Endothelial cell (in vitro differentiated cells): ENCODE measurements around the gene SCN2B. TPM values are rescaled to one million over a fixed set of nuclear protein-coding genes. Genes with fewer than 3 reads are reported as not detected.

Source experiments
- DNase-seq: peaks from one replicate; pipeline ENCODE4 v3.0.0; 2021; ENCODE audit warnings: low spot score
- H3K27ac Mint-ChIP-seq: one replicate; pipeline ENCODE4 v1.8.0; 2021; ENCODE audit warnings: mixed read lengths, inconsistent platforms; ENCODE audit not compliant: unreplicated experiment
- H3K27me3 Mint-ChIP-seq: one replicate; pipeline ENCODE4 v1.8.0; 2021; ENCODE audit warnings: mild to moderate bottlenecking, moderate library complexity, mixed read lengths, inconsistent platforms; ENCODE audit not compliant: unreplicated experiment
- H3K36me3 Mint-ChIP-seq: one replicate; pipeline ENCODE4 v1.8.0; 2021; ENCODE audit warnings: mild to moderate bottlenecking, low read depth, mixed read lengths, inconsistent platforms; ENCODE audit not compliant: unreplicated experiment
- H3K4me1 Mint-ChIP-seq: one replicate; pipeline ENCODE4 v1.8.0; 2021; ENCODE audit warnings: mild to moderate bottlenecking, mixed read lengths, inconsistent platforms; ENCODE audit not compliant: unreplicated experiment
- H3K4me3 Mint-ChIP-seq: one replicate; pipeline ENCODE4 v1.8.0; 2021; ENCODE audit warnings: mild to moderate bottlenecking, mixed read lengths, inconsistent platforms; ENCODE audit not compliant: unreplicated experiment
- H3K9me3 Mint-ChIP-seq: one replicate; pipeline ENCODE4 v1.8.0; 2021; ENCODE audit warnings: mixed read lengths, inconsistent platforms; ENCODE audit not compliant: unreplicated experiment
- total RNA-seq: library from RNA; stranded (reverse); fragmentation: NEBNext Ultra II Directional; extraction: Animal tissue kit (Norgen Biotek cat#: 25700); gene quantifications from one replicate; pipeline ENCODE4 v1.2.1, GENCODE V29; 2021; ENCODE audit not compliant: unreplicated experiment
- TF ChIP-seq, protein P1 (sequence below): fragments of 200-600 bp; sonication (generic); IDR thresholded peaks from one replicate; pipeline ENCODE4 v1.5.0; 2021; ENCODE audit warnings: antibody characterized with exemption; ENCODE audit not compliant: unreplicated experiment

SCN2B gene
- total RNA-seq, 1 donor from 2014 or later: not detected

DNA sequence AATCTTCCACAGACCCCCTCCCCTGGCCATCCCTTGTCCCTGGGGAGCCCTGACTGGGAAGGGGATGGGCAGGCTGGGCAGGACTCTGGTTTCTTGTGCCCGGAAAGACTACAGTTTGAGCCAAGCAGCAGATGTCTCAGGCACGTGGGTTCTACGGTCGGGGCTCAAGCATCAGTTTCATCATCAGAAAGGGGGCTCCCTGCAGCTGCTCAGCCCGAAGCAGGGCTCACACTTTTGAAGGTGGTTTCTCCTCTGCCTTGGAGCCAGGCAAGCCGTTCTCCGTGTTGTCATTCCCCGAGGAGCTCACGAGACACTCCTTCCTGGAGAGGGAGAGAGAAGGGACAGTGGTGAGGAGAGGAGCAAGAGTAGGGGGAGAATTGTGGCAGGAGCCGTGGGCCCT is 39.6 kb downstream of the SCN2B start:
- Mint-ChIP-seq H3K27me3 (peaks cover 7% of the 10 kb centered on the region), H3K9me3 (no peaks in the 10 kb centered on the region), H3K36me3 (no peaks in the 10 kb centered on the region), H3K27ac (no peak overlapping the region), H3K4me1 (peaks cover 7% of the 10 kb centered on the region), H3K4me3 (no peak overlapping the region)
- no peak for DNase-seq
- TF ChIP-seq, protein P1, sequence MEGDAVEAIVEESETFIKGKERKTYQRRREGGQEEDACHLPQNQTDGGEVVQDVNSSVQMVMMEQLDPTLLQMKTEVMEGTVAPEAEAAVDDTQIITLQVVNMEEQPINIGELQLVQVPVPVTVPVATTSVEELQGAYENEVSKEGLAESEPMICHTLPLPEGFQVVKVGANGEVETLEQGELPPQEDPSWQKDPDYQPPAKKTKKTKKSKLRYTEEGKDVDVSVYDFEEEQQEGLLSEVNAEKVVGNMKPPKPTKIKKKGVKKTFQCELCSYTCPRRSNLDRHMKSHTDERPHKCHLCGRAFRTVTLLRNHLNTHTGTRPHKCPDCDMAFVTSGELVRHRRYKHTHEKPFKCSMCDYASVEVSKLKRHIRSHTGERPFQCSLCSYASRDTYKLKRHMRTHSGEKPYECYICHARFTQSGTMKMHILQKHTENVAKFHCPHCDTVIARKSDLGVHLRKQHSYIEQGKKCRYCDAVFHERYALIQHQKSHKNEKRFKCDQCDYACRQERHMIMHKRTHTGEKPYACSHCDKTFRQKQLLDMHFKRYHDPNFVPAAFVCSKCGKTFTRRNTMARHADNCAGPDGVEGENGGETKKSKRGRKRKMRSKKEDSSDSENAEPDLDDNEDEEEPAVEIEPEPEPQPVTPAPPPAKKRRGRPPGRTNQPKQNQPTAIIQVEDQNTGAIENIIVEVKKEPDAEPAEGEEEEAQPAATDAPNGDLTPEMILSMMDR: no peak

DNA sequence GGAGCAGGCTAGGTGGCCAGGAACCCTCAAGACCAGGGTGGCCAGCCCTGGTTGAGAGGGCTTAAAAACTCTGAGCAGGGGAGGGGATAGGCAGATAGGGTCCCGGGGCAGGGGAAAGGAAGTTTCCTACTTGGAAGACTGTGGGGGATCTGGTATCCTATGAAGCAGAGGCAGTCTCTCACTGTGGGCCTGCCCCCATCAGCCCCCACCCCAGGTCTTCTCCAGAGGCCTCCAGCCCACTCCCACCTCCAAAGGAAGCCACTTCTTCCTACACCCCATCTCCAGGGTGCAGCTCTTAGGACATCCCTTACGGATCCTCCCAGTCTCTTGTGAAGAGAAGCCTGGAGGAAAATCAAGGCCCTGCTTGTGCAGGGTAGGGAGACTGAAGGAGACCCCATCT is 40.1 kb downstream of the SCN2B start:
- TF ChIP-seq, protein P1: no peak
- Mint-ChIP-seq H3K4me3 (no peak overlapping the region), H3K4me1 (peaks cover 7% of the 10 kb centered on the region), H3K9me3 (no peaks in the 10 kb centered on the region), H3K36me3 (no peaks in the 10 kb centered on the region), H3K27ac (no peak overlapping the region), H3K27me3 (peaks cover 7% of the 10 kb centered on the region)
- DNase-seq: no peak

DNA sequence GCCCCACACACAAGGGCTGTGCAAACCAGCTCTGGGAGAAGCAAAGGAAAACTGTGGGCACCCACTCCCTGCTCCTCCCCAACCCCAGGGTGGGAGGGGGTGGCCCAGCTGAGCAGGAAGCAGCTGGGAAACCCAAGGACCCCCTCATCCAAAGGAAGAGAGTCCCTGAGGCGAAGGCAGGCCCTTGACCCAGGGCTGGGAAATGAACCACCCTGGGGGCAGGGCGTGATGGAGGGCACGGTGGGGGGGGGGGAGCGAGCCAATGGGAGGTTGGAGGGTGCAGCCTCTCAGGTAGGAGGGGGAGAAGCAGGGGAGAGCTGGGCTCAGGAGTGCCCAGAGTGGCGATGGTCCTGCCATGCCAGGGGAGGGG is 40.7 kb downstream of the SCN2B start:
- DNase-seq: no peak
- TF ChIP-seq, protein P1: no peak
- Mint-ChIP-seq H3K36me3 (no peaks in the 10 kb centered on the region), H3K4me1 (peaks cover 7% of the 10 kb centered on the region), H3K27me3 (peaks cover 7% of the 10 kb centered on the region), H3K4me3 (no peak overlapping the region), H3K9me3 (no peaks in the 10 kb centered on the region), H3K27ac (no peak overlapping the region)

DNA sequence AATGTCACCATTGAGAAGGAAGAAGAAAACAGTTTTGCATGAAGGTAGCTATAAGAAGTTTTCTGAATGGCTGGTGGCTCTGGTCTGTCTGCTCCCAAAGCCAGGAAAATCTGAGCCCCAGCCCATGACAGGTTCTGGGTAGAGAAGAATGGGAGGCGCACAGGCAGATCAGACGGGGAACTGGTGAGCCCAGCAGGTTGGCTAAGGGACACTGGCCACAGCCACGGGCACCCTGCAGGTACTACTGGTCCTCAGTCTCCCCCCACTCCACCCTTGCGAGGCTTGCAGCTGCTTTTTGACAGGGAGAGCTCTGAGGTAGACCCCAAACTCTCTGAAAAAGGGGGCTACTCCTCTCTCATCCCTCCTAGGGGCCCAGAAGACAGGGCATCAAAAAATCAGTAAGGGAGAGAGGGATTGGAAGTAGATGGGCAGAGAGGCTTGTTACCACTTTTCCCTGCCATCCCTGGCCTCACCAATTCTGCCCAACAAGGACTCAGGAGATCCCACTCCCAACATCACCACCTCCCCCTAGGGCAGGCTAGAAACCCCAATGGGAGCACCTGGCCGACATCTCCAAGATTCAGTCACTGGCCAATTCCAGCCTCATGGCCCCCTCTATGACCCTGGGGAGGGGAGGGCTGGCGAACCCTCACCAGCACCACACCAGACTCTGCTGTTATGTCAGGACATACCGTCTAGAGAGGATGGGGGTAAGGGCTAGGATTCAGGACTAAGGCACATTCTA is 41.2 kb downstream of the SCN2B start:
- Mint-ChIP-seq H3K4me3 (no peak overlapping the region), H3K4me1 (peaks cover 7% of the 10 kb centered on the region), H3K36me3 (no peaks in the 10 kb centered on the region), H3K27ac (no peak overlapping the region), H3K9me3 (no peaks in the 10 kb centered on the region), H3K27me3 (peaks cover 6% of the 10 kb centered on the region)
- no peak for DNase-seq
- TF ChIP-seq, protein P1: no peak

DNA sequence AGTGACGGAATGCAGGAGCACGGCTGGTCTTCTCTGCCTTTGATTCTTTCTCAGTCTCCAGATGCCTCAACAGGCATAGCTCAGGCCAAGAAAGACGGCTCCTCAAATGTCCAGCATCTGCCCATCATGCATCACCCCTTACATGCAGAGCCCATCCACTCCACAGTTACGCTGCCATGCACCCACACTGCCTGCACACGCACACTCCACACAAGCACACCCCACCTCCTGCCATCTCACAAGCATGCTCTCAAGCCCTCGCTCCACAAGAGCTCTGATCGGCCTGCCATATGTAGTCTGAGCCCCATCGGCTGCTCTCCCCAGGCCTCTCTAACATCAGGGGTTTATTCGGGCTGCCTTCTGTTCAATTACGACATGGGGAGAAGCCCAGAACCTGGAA is 42.6 kb downstream of the SCN2B start:
- DNase-seq: no peak
- Mint-ChIP-seq H3K36me3 (no peaks in the 10 kb centered on the region), H3K4me3 (no peak overlapping the region), H3K9me3 (no peaks in the 10 kb centered on the region), H3K27me3 (peaks cover 4% of the 10 kb centered on the region), H3K27ac (no peak overlapping the region), H3K4me1 (peaks cover 9% of the 10 kb centered on the region)
- TF ChIP-seq, protein P1: no peak
